ENCODE data around the gene PRKG1.

DNA sequence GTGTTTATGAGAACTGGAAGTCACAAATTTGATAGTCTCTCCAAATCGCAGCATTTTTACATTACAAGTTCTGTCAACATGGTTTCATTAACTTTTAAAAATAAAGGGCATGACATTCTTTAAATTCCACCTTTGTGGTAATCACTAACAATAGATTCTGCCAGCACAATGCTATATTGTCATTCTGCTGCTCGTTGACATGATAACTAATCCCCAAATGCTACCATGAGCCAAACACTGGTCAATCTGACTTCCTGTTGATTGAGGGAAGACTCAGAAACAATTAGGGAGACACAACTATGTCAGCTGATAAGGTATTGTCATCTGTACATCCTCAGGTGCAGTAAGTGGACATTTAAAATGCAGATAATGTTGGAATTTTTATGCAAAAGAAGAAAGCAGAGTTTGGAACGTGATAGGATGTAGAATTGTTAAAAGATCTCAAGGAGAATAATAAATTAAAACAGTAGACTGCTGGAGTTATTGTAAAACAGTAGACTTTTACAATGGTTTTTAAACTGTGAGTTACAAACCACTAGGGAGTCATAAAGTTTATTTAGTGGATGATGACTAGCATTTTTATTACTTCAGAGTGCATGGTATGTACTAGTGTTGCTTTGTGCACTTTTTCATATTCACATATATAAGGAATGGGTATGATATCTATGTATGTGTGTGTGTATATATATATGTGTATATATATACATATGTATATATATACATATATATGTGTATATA lies 1113.4 kb downstream of the PRKG1 start:
- TF ChIP-seq POLR2A (IDR thresholded peaks at IDR 0.05; ENCODE audit: low read depth, low read length): no peak
- no peak for TF ChIP-seq POU2F2 (IDR thresholded peaks at IDR 0.05; ENCODE audit: low read depth, low read length)

Data from GM12891 (cell line).